IMR-90 (cell line): ENCODE results near the gene GNA14. TPM values are rescaled to one million over a fixed set of nuclear protein-coding genes. Genes with fewer than 3 reads are reported as not detected.

Source experiments
- ATAC-seq: fragments of 200-7000 bp; cut with Tn5 transposase; 2 replicates; pipeline ENCODE4 v1.9.1; 2020; ENCODE audit warnings: low read depth, mild to moderate bottlenecking, moderate library complexity
- BruUV-seq: library from RNA; stranded (reverse); fragments of 400-500 nt; replicated peaks from 2 replicates; lab custom pipeline; 2021; lab: Mats Ljungman, UMichigan
- CTCF ChIA-PET: fragments of 300-600 bp; formaldehyde crosslinking; extraction: SDS; loops from one replicate; lab custom pipeline; 2021; ENCODE audit warnings: antibody characterized with exemption; lab: Yijun Ruan, JAX
- POLR2A ChIA-PET: fragments of 300-600 bp; sonication (Branson Sonifier 250); formaldehyde crosslinking; loops from one replicate; lab custom pipeline; 2022; ENCODE audit warnings: antibody characterized with exemption; ENCODE audit not compliant: unreplicated experiment; lab: Charles Lee
- DNase-seq: peaks from one replicate; pipeline ENCODE4 v3.0.0; 2013
- H2AFZ ChIP-seq: replicated peaks from 2 replicates; pipeline ENCODE3; 2013; ENCODE audit warnings: low read length, mild to moderate bottlenecking; ENCODE audit not compliant: poor library complexity
- H2AK5ac ChIP-seq: 2 replicates; pipeline ENCODE4 v1.6.1; 2013; ENCODE audit warnings: low read depth, low read length, inconsistent platforms
- H2AK9ac ChIP-seq: replicated peaks from 2 replicates; pipeline ENCODE3; 2013; ENCODE audit warnings: mild to moderate bottlenecking, low read depth, low read length, moderate library complexity; ENCODE audit not compliant: poor library complexity
- H2BK120ac ChIP-seq: 2 replicates; pipeline ENCODE4 v1.6.1; 2013; ENCODE audit warnings: low read depth, low read length, inconsistent platforms
- H2BK15ac ChIP-seq: 3 replicates; pipeline ENCODE4 v1.6.1; 2013; ENCODE audit warnings: low read depth, low read length, inconsistent platforms
- H2BK20ac ChIP-seq: 2 replicates; pipeline ENCODE4 v1.6.1; 2013; ENCODE audit warnings: low read depth, mild to moderate bottlenecking, inconsistent platforms, low read length, moderate library complexity
- H2BK5ac ChIP-seq: 2 replicates; pipeline ENCODE4 v1.6.1; 2013; ENCODE audit warnings: mild to moderate bottlenecking, low read depth, low read length, inconsistent platforms; ENCODE audit not compliant: poor library complexity, severe bottlenecking
- H3K14ac ChIP-seq: replicated peaks from 2 replicates; pipeline ENCODE4 v1.6.1; 2013; ENCODE audit warnings: low read depth, low read length, inconsistent platforms
- H3K18ac ChIP-seq: 2 replicates; pipeline ENCODE4 v1.6.1; 2013; ENCODE audit warnings: low read depth, low read length, control low read depth
- H3K23ac ChIP-seq: 2 replicates; pipeline ENCODE4 v1.6.1; 2013; ENCODE audit warnings: low read depth, low read length, inconsistent platforms
- H3K27ac ChIP-seq: 2 replicates; pipeline ENCODE4 v1.5.1; 2013; ENCODE audit warnings: mild to moderate bottlenecking, control low read depth, low read length; ENCODE audit not compliant: insufficient read depth
- H3K27me3 ChIP-seq: 2 replicates; pipeline ENCODE4 v1.6.1; 2013; ENCODE audit warnings: low read length; ENCODE audit not compliant: control insufficient read depth, insufficient read depth
- H3K36me3 ChIP-seq: 2 replicates; pipeline ENCODE4 v1.6.1; 2013; ENCODE audit warnings: low read length, mixed read lengths; ENCODE audit not compliant: control insufficient read depth, insufficient read depth
- H3K4ac ChIP-seq: 2 replicates; pipeline ENCODE4 v1.6.1; 2013; ENCODE audit warnings: low read depth, low read length, inconsistent platforms
- H3K4me1 ChIP-seq: 2 replicates; pipeline ENCODE4 v1.6.1; 2013; ENCODE audit warnings: low read length, mixed read lengths; ENCODE audit not compliant: control insufficient read depth, insufficient read depth
- H3K4me2 ChIP-seq: 2 replicates; pipeline ENCODE4 v1.6.1; 2013; ENCODE audit warnings: low read depth, mild to moderate bottlenecking, control low read depth, low read length, moderate library complexity
- H3K4me3 ChIP-seq: 2 replicates; pipeline ENCODE4 v1.5.1; 2013; ENCODE audit warnings: low read depth, mild to moderate bottlenecking, control low read depth, low read length, moderate library complexity; ENCODE audit not compliant: insufficient read depth
- H3K56ac ChIP-seq: 2 replicates; pipeline ENCODE4 v1.6.1; 2013; ENCODE audit warnings: low read length, inconsistent platforms; ENCODE audit not compliant: insufficient read depth; ENCODE audit errors: extremely low read depth
- H3K79me1 ChIP-seq, 2 experiments: 2 replicates each; pipeline ENCODE4 v1.6.1; 2013; ENCODE audit warnings: low read length in 2 of 2, inconsistent platforms in 1 of 2, low read depth in 1 of 2
- H3K9ac ChIP-seq: 2 replicates; pipeline ENCODE4 v1.6.1; 2013; ENCODE audit warnings: low read depth, low read length, control low read depth
- H3K9me1 ChIP-seq: 2 replicates; pipeline ENCODE4 v1.6.1; 2013; ENCODE audit warnings: low read length, inconsistent platforms; ENCODE audit not compliant: insufficient read depth
- H3K9me3 ChIP-seq: 2 replicates; pipeline ENCODE4 v1.6.1; 2013; ENCODE audit warnings: low read length; ENCODE audit not compliant: control insufficient read depth, insufficient read depth
- H4K20me1 ChIP-seq: 2 replicates; pipeline ENCODE4 v1.6.1; 2013; ENCODE audit warnings: low read length, inconsistent platforms; ENCODE audit not compliant: insufficient read depth
- H4K5ac ChIP-seq: 2 replicates; pipeline ENCODE4 v1.6.1; 2013; ENCODE audit warnings: mild to moderate bottlenecking, low read depth, low read length, control low read depth
- H4K8ac ChIP-seq, 2 experiments: 2 replicates each; pipeline ENCODE4 v1.6.1; 2013; ENCODE audit warnings: low read depth in 2 of 2, low read length in 2 of 2, control low read depth in 1 of 2, inconsistent platforms in 1 of 2
- H4K91ac ChIP-seq: 2 replicates; pipeline ENCODE4 v1.6.1; 2013; ENCODE audit warnings: low read depth, low read length, inconsistent platforms; ENCODE audit not compliant: insufficient read depth
- BHLHE40 ChIP-seq: fragments of 150-350 bp; IDR thresholded peaks from 2 replicates; pipeline ENCODE4 v1.6.1; 2016; ENCODE audit warnings: mild to moderate bottlenecking, low read depth, low read length
- CEBPB ChIP-seq: IDR thresholded peaks from 2 replicates; pipeline ENCODE4 v1.6.1; 2012; ENCODE audit warnings: low read depth, low read length, improper control_type of control experiment
- CHD1 ChIP-seq: IDR thresholded peaks from 2 replicates; pipeline ENCODE4 v1.6.1; 2012; ENCODE audit warnings: low read depth, low read length, improper control_type of control experiment
- CTCF ChIP-seq: conservative IDR thresholded peaks from 2 replicates; pipeline ENCODE4 v1.5.1; 2012; ENCODE audit warnings: mild to moderate bottlenecking, low read depth, low read length, improper control_type of control experiment
- FOS ChIP-seq: fragments of 150-350 bp; IDR thresholded peaks from 2 replicates; pipeline ENCODE4 v1.6.1; 2016; ENCODE audit warnings: low read depth, low read length
- MAFK ChIP-seq: IDR thresholded peaks from 2 replicates; pipeline ENCODE4 v1.6.1; 2012; ENCODE audit warnings: low read depth, low read length, improper control_type of control experiment
- MAZ ChIP-seq: IDR thresholded peaks from 2 replicates; pipeline ENCODE4 v1.6.1; 2012; ENCODE audit warnings: low read depth, mild to moderate bottlenecking, low read length, improper control_type of control experiment, moderate library complexity, borderline replicate concordance
- MXI1 ChIP-seq: IDR thresholded peaks from 2 replicates; pipeline ENCODE4 v1.6.1; 2012; ENCODE audit warnings: low read depth, mild to moderate bottlenecking, low read length, moderate library complexity, borderline replicate concordance
- NFE2L2 ChIP-seq: fragments of 150-350 bp; IDR thresholded peaks from 2 replicates; pipeline ENCODE4 v1.6.1; 2016; ENCODE audit warnings: low read depth, mild to moderate bottlenecking, low read length
- POLR2A ChIP-seq: IDR thresholded peaks from 2 replicates; pipeline ENCODE4 v1.6.1; 2012; ENCODE audit warnings: mild to moderate bottlenecking, low read depth, low read length
- RAD21 ChIP-seq: IDR thresholded peaks from 2 replicates; pipeline ENCODE4 v1.6.1; 2012; ENCODE audit warnings: low read length, improper control_type of control experiment
- RCOR1 ChIP-seq: IDR thresholded peaks from 2 replicates; pipeline ENCODE4 v1.6.1; 2012; ENCODE audit warnings: mild to moderate bottlenecking, low read length, improper control_type of control experiment; ENCODE audit not compliant: insufficient replicate concordance
- RFX5 ChIP-seq: IDR thresholded peaks from 2 replicates; pipeline ENCODE4 v1.8.0; 2012; ENCODE audit warnings: low read depth, mild to moderate bottlenecking, low read length, moderate library complexity
- SMC3 ChIP-seq: fragments of 150-350 bp; IDR thresholded peaks from 2 replicates; pipeline ENCODE4 v1.6.1; 2016; ENCODE audit warnings: low read depth, mild to moderate bottlenecking, antibody characterized with exemption, low read length, moderate library complexity
- USF2 ChIP-seq: fragments of 150-350 bp; IDR thresholded peaks from 2 replicates; pipeline ENCODE4 v1.6.1; 2017; ENCODE audit warnings: mild to moderate bottlenecking, antibody characterized with exemption, low read length, low read depth
- WGBS, 2 experiments: methylation state at CpG; one replicate each; pipeline versions ENCODE4 v1.1.5 to v1.1.7; 2013; ENCODE audit warnings: missing lambda C conversion rate in 2 of 2; ENCODE audit not compliant: insufficient read length in 1 of 2; ENCODE audit errors: extremely low coverage in 2 of 2; 5-methylcytosine and 5-hydroxymethylcytosine counted together
- dilution Hi-C: fragments of 300-500 bp; cut with HindIII; formaldehyde crosslinking; loops from one replicate; pipeline ENCODE4 v1.14.3; 2018; ENCODE audit warnings: low sequenced_read_pairs; ENCODE audit not compliant: unreplicated experiment
- in situ Hi-C: fragments of 300-500 bp; cut with MboI; formaldehyde crosslinking; loops from 3 replicates; pipeline ENCODE4 v1.14.3; 2019; ENCODE audit warnings: low sequenced_read_pairs, inconsistent platforms, mixed read lengths
- intact Hi-C: fragments of 100-400 bp; cut with micrococcal nuclease; formaldehyde crosslinking; loops from 2 replicates; pipeline ENCODE4 v1.10.0; 2022
- polyA plus RNA-seq, 3 experiments: library from polyadenylated mRNA; depleted of rRNA; stranded (reverse); fragments of >200 nt; gene quantifications; 2 replicates each; pipeline ENCODE4 v1.2.3, GENCODE V29; 2012; ENCODE audit warnings: low replicate concordance in 1 of 3
- total RNA-seq: library from RNA; depleted of rRNA; stranded (reverse); fragments of >200 nt; gene quantifications from 2 replicates; pipeline ENCODE4 v1.2.3, GENCODE V29; 2012
- TF ChIP-seq, protein P1 (sequence below): fragments of 150-350 bp; IDR thresholded peaks from 2 replicates; pipeline ENCODE4 v1.6.1; 2016; ENCODE audit warnings: low read depth, mild to moderate bottlenecking, low read length, moderate library complexity, borderline replicate concordance

GNA14 gene
- total and polyA plus RNA-seq, 2 of the 4 experiments (the other 2 are of a cell fraction) = under 0.01 to 0.03 TPM

DNA sequence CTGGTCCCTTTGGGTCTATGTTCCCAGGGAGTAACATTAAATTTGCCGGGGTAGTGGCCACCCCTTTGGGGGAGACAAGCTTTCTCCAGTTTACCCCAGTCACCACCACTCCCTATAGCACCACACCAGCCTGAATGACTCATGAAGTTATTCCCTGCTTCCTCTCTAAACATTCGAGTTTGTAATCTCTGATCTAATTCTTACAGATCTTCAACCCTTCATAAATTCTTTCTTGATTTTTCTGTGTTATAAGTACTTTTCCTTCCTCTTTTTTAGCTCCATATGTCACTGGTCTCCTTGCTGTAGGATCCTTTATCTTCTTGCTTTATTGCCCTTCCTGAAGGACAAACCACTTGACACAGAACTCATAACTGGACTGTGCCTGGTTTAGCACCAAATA, 55.6 kb downstream of the GNA14 start:
- BruUV-seq = no TSS peak
- H3K23ac ChIP-seq = no peak overlapping the region
- no peaks in the 10 kb centered on the region for H4K20me1 ChIP-seq
- no peak for TF ChIP-seq RCOR1
- no peak for TF ChIP-seq NFE2L2
- TF ChIP-seq CTCF = no peak
- no peak for TF ChIP-seq MXI1
- no peak for TF ChIP-seq USF2
- TF ChIP-seq CHD1 = no peak
- TF ChIP-seq RFX5 = no peak
- TF ChIP-seq FOS = no peak
- TF ChIP-seq CEBPB = no peak
- no peak for TF ChIP-seq BHLHE40
- no peak for TF ChIP-seq MAZ
- TF ChIP-seq SMC3 = no peak
- TF ChIP-seq, protein P1, sequence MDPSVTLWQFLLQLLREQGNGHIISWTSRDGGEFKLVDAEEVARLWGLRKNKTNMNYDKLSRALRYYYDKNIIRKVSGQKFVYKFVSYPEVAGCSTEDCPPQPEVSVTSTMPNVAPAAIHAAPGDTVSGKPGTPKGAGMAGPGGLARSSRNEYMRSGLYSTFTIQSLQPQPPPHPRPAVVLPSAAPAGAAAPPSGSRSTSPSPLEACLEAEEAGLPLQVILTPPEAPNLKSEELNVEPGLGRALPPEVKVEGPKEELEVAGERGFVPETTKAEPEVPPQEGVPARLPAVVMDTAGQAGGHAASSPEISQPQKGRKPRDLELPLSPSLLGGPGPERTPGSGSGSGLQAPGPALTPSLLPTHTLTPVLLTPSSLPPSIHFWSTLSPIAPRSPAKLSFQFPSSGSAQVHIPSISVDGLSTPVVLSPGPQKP = no peak
- TF ChIP-seq RAD21 = no peak
- TF ChIP-seq MAFK = no peak
- no peak for TF ChIP-seq POLR2A
- no peaks in the 10 kb centered on the region for H3K9me1 ChIP-seq
- H3K4me2 ChIP-seq = no peak overlapping the region
- DNase-seq = no peak
- H4K5ac ChIP-seq = no peak overlapping the region
- H3K79me1 ChIP-seq = no peaks in the 10 kb centered on the region
- intact Hi-C loops = no loop called here
- no peak overlapping the region for H2AK9ac ChIP-seq
- H2AFZ ChIP-seq = no peak overlapping the region
- H2AK5ac ChIP-seq = no peak overlapping the region
- H3K14ac ChIP-seq = no peak overlapping the region
- no peak overlapping the region for H2BK15ac ChIP-seq
- H3K56ac ChIP-seq = no peak overlapping the region
- no peak for ATAC-seq
- no peak overlapping the region for H2BK120ac ChIP-seq
- no peak overlapping the region for H4K91ac ChIP-seq
- in situ Hi-C loops = no loop called here
- no peak overlapping the region for H3K9ac ChIP-seq
- no peak overlapping the region for H3K4me3 ChIP-seq
- no CpG with 5 or more reads among the region's 2 CpGs for WGBS, 2 experiments
- H2BK5ac ChIP-seq = no peak overlapping the region
- no peak overlapping the region for H4K8ac ChIP-seq
- CTCF ChIA-PET = no interaction called here
- H3K36me3 ChIP-seq = no peaks in the 10 kb centered on the region
- no peak overlapping the region for H3K18ac ChIP-seq
- H3K4ac ChIP-seq = no peak overlapping the region
- dilution Hi-C loops = no loop called here
- no peaks in the 10 kb centered on the region for H3K9me3 ChIP-seq
- POLR2A ChIA-PET = no interaction called here
- no peak overlapping the region for H2BK20ac ChIP-seq
- no peaks in the 10 kb centered on the region for H3K4me1 ChIP-seq
- H3K27me3 ChIP-seq = peaks cover 2% of the 10 kb centered on the region; the same call in 1 of the 2 replicates
- H3K27ac ChIP-seq = no peak overlapping the region
